Endometrial microvascular endothelial cells (primary cell): ENCODE results near the gene LSM3. TPM values are rescaled to one million over a fixed set of nuclear protein-coding genes. Genes with fewer than 3 reads are reported as not detected.

Experiments used
- in situ Hi-C: cut with HindIII; loops from 2 replicates; pipeline ENCODE4 v1.10.0; 2017; ENCODE audit warnings: low sequenced_read_pairs, low pct_unique_long_range_greater_than_20kb; ENCODE audit errors: inconsistent ontology term
- total RNA-seq: library from RNA; depleted of rRNA; stranded (reverse); fragments of >200 nt; gene quantifications from one replicate; pipeline ENCODE4 v1.2.3, GENCODE V29; 2015; ENCODE audit errors: inconsistent ontology term

LSM3 gene
- total RNA-seq, 1 donor from 2014 or later: 15.6 TPM

- in situ Hi-C loops: no loop called here
These were observed 52.1 kb downstream of the LSM3 start for GRCh38 chr3:14230729-14231128.

GRCh38 chr3:14231145-14231990, 52.8 kb downstream of the LSM3 start:
- in situ Hi-C loops: no loop called here

- in situ Hi-C loops: no loop called here
These were observed 53.4 kb downstream of the LSM3 start for GRCh38 chr3:14231998-14232501.

- in situ Hi-C loops: no loop called here
These were observed 55.8 kb downstream of the LSM3 start for GRCh38 chr3:14234251-14235002.

GRCh38 chr3:14235003-14235911, 56.6 kb downstream of the LSM3 start:
- in situ Hi-C loops: no loop called here

- in situ Hi-C loops: no loop called here
These were observed 57.3 kb downstream of the LSM3 start for GRCh38 chr3:14235912-14236295.

- in situ Hi-C loops: no loop called here
These were observed 58.3 kb downstream of the LSM3 start for GRCh38 chr3:14236902-14237301.

GRCh38 chr3:14237457-14237856, 58.8 kb downstream of the LSM3 start:
- in situ Hi-C loops: no loop called here

GRCh38 chr3:14238356-14238755, 59.7 kb downstream of the LSM3 start:
- in situ Hi-C loops: no loop called here

- in situ Hi-C loops: no loop called here
These were observed 60.3 kb downstream of the LSM3 start for GRCh38 chr3:14238930-14239329.

- in situ Hi-C loops: no loop called here
These were observed 61.3 kb downstream of the LSM3 start for GRCh38 chr3:14239940-14240339.

GRCh38 chr3:14240366-14240765, 61.7 kb downstream of the LSM3 start:
- in situ Hi-C loops: no loop called here

GRCh38 chr3:14241716-14242115, 63.1 kb downstream of the LSM3 start:
- in situ Hi-C loops: no loop called here

GRCh38 chr3:14242490-14243311, 64.1 kb downstream of the LSM3 start:
- in situ Hi-C loops: no loop called here

GRCh38 chr3:14243782-14244181, 65.2 kb downstream of the LSM3 start:
- in situ Hi-C loops: no loop called here

GRCh38 chr3:14244521-14245247, 66.1 kb downstream of the LSM3 start:
- in situ Hi-C loops: no loop called here

GRCh38 chr3:14245248-14245639, 66.6 kb downstream of the LSM3 start:
- in situ Hi-C loops: no loop called here

GRCh38 chr3:14245822-14246221, 67.2 kb downstream of the LSM3 start:
- in situ Hi-C loops: no loop called here
